Small intestine (tissue), 7 donors: ENCODE data around the gene UBAP2. TPM values are rescaled to one million over a fixed set of nuclear protein-coding genes. Genes with fewer than 3 reads are reported as not detected.

ENCODE experiments used
- DNase-seq, 2 donors: peaks; one replicate each; pipeline versions ENCODE4 v3.0.0 to v3.0.0-alpha.2; 2013
- FAIRE-seq: peaks from 2 replicates; lab custom pipeline; 2012; peaks lifted over from hg19 to GRCh38; lab: Jason Lieb, UNC
- H3K27ac ChIP-seq, 3 donors: one replicate each; pipeline ENCODE4 v1.5.1; 2013; ENCODE audit warnings: low read length in 2 of 3, mild to moderate bottlenecking in 2 of 3, control low read depth in 1 of 3, inconsistent platforms in 1 of 3, low read depth in 1 of 3, moderate library complexity in 1 of 3
- H3K27me3 ChIP-seq, 3 donors: one replicate each; pipeline ENCODE4 v1.6.1; 2013; ENCODE audit warnings: low read length in 3 of 3, inconsistent platforms in 1 of 3; ENCODE audit not compliant: control insufficient read depth in 3 of 3, insufficient read depth in 3 of 3
- H3K36me3 ChIP-seq, 3 donors: one replicate each; pipeline ENCODE4 v1.6.1; 2013; ENCODE audit warnings: low read length in 3 of 3, inconsistent platforms in 1 of 3, low read depth in 1 of 3, mild to moderate bottlenecking in 1 of 3, moderate library complexity in 1 of 3; ENCODE audit not compliant: control insufficient read depth in 3 of 3, insufficient read depth in 2 of 3
- H3K4me1 ChIP-seq, 3 donors: one replicate each; pipeline ENCODE4 v1.6.1; 2013; ENCODE audit warnings: low read length in 2 of 3, inconsistent platforms in 1 of 3, low read depth in 1 of 3, mild to moderate bottlenecking in 1 of 3, moderate library complexity in 1 of 3; ENCODE audit not compliant: control insufficient read depth in 3 of 3, insufficient read depth in 2 of 3
- H3K4me3 ChIP-seq, 3 donors: one replicate each; pipeline ENCODE4 v1.5.1; 2013; ENCODE audit warnings: low read length in 3 of 3, control low read depth in 1 of 3, inconsistent platforms in 1 of 3, low read depth in 1 of 3, mild to moderate bottlenecking in 1 of 3, moderate library complexity in 1 of 3
- H3K9me3 ChIP-seq, 2 donors: one replicate each; pipeline ENCODE4 v1.6.1; 2013; ENCODE audit warnings: low read depth in 1 of 2, low read length in 1 of 2; ENCODE audit not compliant: control insufficient read depth in 2 of 2, insufficient read depth in 1 of 2
- WGBS, 3 donors: extraction: QIAGEN DNeasy Blood & Tissue Kit; methylation state at CpG; one replicate each; pipeline ENCODE4 v1.1.7; 2013; 5-methylcytosine and 5-hydroxymethylcytosine counted together
- polyA plus RNA-seq, 4 donors: library from polyadenylated mRNA; stranded (reverse) in 3 of 4; unstranded in 1 of 4; fragments of 200-250 nt in 3 of 4; fragments of 120-200 nt in 1 of 4; gene quantifications; one replicate each; pipeline versions ENCODE4 v1.2.1 to v1.2.3, GENCODE V29; 2013
- donor health status: healthy with polysubstance abuse.
- donor health status: control.
- donor health status: control.
- donor health status: Bipolar disorder and iron deficiency.
- donor health status: healthy.

The UBAP2 gene
- polyA plus RNA-seq, 4 donors = 4.6 to 27.9 (median 11.5) TPM

- Histone ChIP-seq H3K27ac (no peak overlapping the region), H3K4me3 (no peak overlapping the region), H3K4me1 (peaks cover 0 to 3% (median 0%) of the 10 kb centered on the region in 3 donors), H3K36me3 (peaks cover 5 to 72% (median 23%) of the 10 kb centered on the region in 3 donors), H3K9me3 (no peaks in the 10 kb centered on the region), H3K27me3 (no peaks in the 10 kb centered on the region)
- DNase-seq (peak; percentile 48 to 49), FAIRE-seq (no peak)
- WGBS, 3 donors = 80 to 88% (median 86%) methylated on average over 20 of the region's 20 CpGs
These were observed 116.4 kb downstream of the UBAP2 start for GRCh38 chr9:33932078-33932807.

GRCh38 chr9:33931326-33931725 is 117.4 kb downstream of the UBAP2 start:
- WGBS, 3 donors = 86 to 91% (median 90%) methylated on average over 3 of the region's 3 CpGs
- no peaks in the 10 kb centered on the region for H3K27me3 ChIP-seq
- H3K36me3 ChIP-seq = peaks cover 9 to 75% (median 26%) of the 10 kb centered on the region in 3 donors
- H3K9me3 ChIP-seq = no peaks in the 10 kb centered on the region
- DNase-seq = no peak
- no peak for FAIRE-seq
- H3K4me1 ChIP-seq = peaks cover 0 to 3% (median 0%) of the 10 kb centered on the region in 3 donors
- H3K27ac ChIP-seq = no peak overlapping the region
- H3K4me3 ChIP-seq = no peak overlapping the region

GRCh38 chr9:33927694-33928093 is 121.0 kb downstream of the UBAP2 start:
- H3K27ac ChIP-seq = no peak overlapping the region
- 89 to 95% (median 95%) methylated on average over 15 of the region's 15 CpGs for WGBS, 3 donors
- FAIRE-seq = no peak
- no peak for DNase-seq
- no peaks in the 10 kb centered on the region for H3K9me3 ChIP-seq
- H3K4me1 ChIP-seq = peaks cover 0 to 3% (median 0%) of the 10 kb centered on the region in 3 donors
- no peak overlapping the region for H3K4me3 ChIP-seq
- H3K36me3 ChIP-seq = peaks cover 9 to 87% (median 14%) of the 10 kb centered on the region in 3 donors
- no peaks in the 10 kb centered on the region for H3K27me3 ChIP-seq

DNA sequence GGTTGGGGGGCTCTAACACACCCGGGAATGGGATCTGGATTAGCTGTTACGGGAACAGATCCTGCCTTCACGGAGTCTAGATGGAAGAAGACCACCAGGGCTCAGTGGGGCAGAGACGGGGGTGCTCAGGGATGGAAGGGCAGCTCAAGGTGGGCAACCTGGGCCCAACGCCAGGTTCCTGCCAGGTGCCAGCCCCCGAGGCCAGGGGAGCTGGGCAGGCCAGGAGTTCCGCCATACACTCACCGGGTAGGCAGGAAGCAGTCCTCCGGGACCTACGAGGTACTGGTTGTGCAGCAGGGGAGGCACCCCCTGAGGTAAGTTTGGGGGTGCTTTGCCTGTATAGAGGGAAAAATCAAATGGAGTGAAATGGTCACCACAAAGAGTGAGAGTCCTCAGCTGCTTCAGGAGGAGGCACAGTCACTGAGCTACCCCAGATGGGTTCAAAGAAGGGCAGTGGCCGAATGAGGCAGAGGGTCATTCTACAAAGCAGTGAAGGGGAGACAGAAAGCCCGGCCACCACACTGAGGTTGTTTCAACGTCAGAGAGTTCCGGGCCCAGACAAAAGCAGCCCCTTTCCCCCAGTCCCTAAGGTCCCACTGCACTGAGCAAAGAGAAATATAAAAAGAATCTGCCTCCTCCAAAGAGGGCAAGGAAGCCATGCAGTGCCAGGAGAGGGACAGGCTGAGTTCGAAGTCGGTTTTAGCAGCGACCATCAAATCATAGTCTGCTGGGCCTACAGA is 121.8 kb downstream of the UBAP2 start:
- 94 to 96% (median 96%) methylated on average over 17 of the region's 17 CpGs for WGBS, 3 donors
- no peaks in the 10 kb centered on the region for H3K9me3 ChIP-seq
- H3K4me3 ChIP-seq = no peak overlapping the region
- H3K27me3 ChIP-seq = no peaks in the 10 kb centered on the region
- no peak for DNase-seq
- peaks cover 12 to 87% (median 18%) of the 10 kb centered on the region in 3 donors for H3K36me3 ChIP-seq
- no peak for FAIRE-seq
- H3K4me1 ChIP-seq = no peaks in the 10 kb centered on the region
- no peak overlapping the region for H3K27ac ChIP-seq

DNA sequence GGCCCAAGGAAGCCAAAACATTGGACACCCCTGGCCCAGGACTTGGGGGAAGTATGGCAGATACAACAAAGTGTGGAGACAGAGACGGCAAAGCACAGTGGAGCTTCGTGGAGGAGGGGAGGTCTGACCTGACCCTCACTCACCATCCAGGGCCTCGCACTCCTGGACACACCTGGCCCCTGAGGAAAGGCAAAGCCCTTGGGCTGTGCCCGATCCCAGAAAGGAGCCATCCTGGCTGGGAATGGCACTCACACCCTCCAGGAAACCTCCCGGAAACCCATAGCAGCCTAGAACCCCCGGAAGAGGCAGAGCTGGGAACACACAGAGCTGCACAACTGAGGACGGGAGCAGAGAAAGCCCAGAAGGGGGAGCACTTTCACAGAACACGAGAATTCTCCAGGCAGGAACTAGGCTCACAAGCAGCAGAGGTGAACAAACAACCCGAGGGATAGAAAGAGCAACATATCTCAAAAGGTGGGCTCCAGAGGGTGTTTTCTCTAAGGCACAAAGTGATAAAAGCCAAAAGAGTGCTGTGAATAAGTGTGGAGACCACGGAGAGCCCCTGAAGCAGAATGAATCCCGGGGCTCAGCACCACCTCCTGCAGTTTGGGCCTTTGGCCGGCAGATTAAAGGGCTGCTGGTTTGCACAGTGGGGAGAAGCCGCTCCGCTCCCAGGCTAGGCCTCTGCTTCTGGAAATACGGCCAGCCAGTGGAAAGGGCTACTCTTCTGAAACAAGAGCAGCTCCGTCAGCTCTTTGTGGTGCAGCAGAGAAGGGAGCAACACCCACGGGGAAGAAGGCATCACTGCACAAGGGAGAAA is 123.5 kb downstream of the UBAP2 start:
- Histone ChIP-seq H3K4me1 (no peaks in the 10 kb centered on the region), H3K4me3 (no peak overlapping the region), H3K36me3 (peaks cover 12 to 89% (median 15%) of the 10 kb centered on the region in 3 donors), H3K27me3 (no peaks in the 10 kb centered on the region), H3K27ac (no peak overlapping the region), H3K9me3 (no peaks in the 10 kb centered on the region)
- FAIRE-seq (no peak), DNase-seq (peak; percentile 63)
- WGBS, 3 donors = 66 to 75% (median 67%) methylated on average over 17 of the region's 17 CpGs

GRCh38 chr9:33923998-33924701 is 124.5 kb downstream of the UBAP2 start:
- peaks cover 12 to 87% (median 16%) of the 10 kb centered on the region in 3 donors for H3K36me3 ChIP-seq
- H3K27ac ChIP-seq = no peak overlapping the region
- no peaks in the 10 kb centered on the region for H3K9me3 ChIP-seq
- no peak overlapping the region for H3K4me3 ChIP-seq
- DNase-seq (no peak), FAIRE-seq (no peak)
- no peaks in the 10 kb centered on the region for H3K27me3 ChIP-seq
- 87 to 89% (median 88%) methylated on average over 14 of the region's 14 CpGs for WGBS, 3 donors
- H3K4me1 ChIP-seq = no peaks in the 10 kb centered on the region

GRCh38 chr9:33923079-33923478 is 125.6 kb downstream of the UBAP2 start:
- Histone ChIP-seq H3K27me3 (no peaks in the 10 kb centered on the region), H3K9me3 (no peaks in the 10 kb centered on the region), H3K4me1 (no peaks in the 10 kb centered on the region), H3K36me3 (peaks cover 18 to 83% (median 24%) of the 10 kb centered on the region in 3 donors), H3K4me3 (no peak overlapping the region), H3K27ac (no peak overlapping the region)
- DNase-seq (no peak), FAIRE-seq (no peak)
- 88 to 92% (median 92%) methylated on average over 4 of the region's 4 CpGs for WGBS, 3 donors
